ENCODE measurements around the gene SLC35D2.

SLC35D2 gene

DNA sequence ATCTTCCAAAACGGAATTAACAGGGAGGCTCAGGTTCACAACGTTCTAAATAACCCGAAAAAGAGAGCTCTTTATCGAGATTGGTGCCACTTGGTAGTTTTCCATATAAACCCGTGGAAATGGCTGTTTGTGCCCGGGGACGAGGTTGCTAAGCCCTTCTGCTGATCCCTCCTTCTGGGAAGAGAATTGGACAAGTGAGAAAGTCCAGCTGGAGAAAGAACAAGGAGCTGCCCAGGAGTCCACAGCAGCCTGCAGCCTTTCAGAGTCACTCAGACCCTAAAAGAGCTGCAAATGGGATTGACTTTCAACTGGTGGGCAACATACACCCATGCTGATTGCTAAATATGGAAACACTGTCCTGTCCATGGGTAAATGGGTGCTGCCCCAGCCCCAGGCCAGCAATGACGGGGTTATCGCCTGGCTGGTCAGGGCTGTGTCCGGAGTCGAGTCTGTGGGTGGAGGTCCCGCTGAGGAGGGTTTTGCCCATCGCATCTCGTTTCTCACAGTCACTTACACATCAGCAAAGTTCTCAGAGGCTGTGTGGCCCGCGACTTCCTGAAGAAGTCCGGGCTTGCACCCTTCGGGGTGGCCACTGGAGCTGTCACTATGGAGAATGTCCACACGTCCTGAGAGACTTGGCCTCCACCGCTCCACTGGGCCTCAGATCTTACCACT, 40.8 kb downstream of the SLC35D2 start:
- H3K4me3 ChIP-seq (ENCODE audit: low read depth, low read length), result no peak overlapping the region
- TF ChIP-seq, protein P1, sequence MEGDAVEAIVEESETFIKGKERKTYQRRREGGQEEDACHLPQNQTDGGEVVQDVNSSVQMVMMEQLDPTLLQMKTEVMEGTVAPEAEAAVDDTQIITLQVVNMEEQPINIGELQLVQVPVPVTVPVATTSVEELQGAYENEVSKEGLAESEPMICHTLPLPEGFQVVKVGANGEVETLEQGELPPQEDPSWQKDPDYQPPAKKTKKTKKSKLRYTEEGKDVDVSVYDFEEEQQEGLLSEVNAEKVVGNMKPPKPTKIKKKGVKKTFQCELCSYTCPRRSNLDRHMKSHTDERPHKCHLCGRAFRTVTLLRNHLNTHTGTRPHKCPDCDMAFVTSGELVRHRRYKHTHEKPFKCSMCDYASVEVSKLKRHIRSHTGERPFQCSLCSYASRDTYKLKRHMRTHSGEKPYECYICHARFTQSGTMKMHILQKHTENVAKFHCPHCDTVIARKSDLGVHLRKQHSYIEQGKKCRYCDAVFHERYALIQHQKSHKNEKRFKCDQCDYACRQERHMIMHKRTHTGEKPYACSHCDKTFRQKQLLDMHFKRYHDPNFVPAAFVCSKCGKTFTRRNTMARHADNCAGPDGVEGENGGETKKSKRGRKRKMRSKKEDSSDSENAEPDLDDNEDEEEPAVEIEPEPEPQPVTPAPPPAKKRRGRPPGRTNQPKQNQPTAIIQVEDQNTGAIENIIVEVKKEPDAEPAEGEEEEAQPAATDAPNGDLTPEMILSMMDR (IDR thresholded peaks at IDR 0.05; ENCODE audit: low read depth, low read length), result no peak
- TF ChIP-seq POLR2A (IDR thresholded peaks at IDR 0.05; ENCODE audit: extremely low read depth, insufficient read length), result no peak
- no peak for TF ChIP-seq MYC (IDR thresholded peaks at IDR 0.05; ENCODE audit: low read depth, low read length)
- TF ChIP-seq, protein P2, sequence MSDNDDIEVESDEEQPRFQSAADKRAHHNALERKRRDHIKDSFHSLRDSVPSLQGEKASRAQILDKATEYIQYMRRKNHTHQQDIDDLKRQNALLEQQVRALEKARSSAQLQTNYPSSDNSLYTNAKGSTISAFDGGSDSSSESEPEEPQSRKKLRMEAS (IDR thresholded peaks at IDR 0.05; ENCODE audit: low read depth, low read length), result no peak
- no peak for DNase-seq (ENCODE audit: low read depth)

DNA sequence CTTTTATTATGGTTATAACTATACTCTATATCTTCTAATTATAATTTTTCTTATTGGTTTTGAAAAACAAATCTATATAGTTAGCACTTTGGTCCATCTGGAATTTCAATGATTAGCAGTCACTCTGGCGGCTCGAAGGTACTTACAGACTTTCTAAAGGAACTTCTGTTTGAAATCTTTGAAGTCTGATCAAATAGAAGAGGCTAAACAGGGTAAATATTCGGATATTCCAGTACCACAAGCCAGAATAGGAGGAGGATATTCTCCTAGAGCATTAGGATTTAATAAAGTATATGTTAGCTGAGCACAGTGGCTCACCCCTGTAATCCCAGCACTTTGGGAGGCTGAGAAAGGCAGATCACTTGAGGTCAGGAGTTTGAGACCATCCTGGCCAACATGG, 42.8 kb downstream of the SLC35D2 start:
- TF ChIP-seq, protein P2 (IDR thresholded peaks at IDR 0.05; ENCODE audit: low read depth, low read length), result no peak
- TF ChIP-seq, protein P1 (IDR thresholded peaks at IDR 0.05; ENCODE audit: low read depth, low read length), result no peak
- no peak for TF ChIP-seq POLR2A (IDR thresholded peaks at IDR 0.05; ENCODE audit: extremely low read depth, insufficient read length)
- DNase-seq (ENCODE audit: low read depth), result no peak
- no peak overlapping the region for H3K4me3 ChIP-seq (ENCODE audit: low read depth, low read length)

DNA sequence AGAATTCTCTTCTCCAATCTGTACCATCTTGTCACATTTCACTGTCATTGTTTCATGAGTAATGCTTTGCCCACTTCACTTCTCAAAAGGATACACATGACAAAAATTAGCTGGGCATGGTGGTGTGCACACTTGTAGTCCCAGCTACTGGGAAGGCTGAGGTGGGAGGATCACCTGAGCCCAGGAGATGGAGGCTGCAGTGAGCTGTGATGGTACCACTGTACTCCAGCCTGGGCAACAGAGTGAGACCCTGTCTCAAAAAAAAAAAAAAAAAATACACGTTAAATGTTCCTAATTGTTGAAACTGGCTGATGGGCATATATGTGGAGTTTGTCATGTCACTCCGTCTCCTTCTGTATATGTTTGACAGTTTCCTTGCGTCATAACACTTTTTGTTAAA, 45.2 kb downstream of the SLC35D2 start:
- no peak for DNase-seq (ENCODE audit: low read depth)
- TF ChIP-seq MYC (IDR thresholded peaks at IDR 0.05; ENCODE audit: low read depth, low read length), result no peak
- TF ChIP-seq, protein P1 (IDR thresholded peaks at IDR 0.05; ENCODE audit: low read depth, low read length), result no peak
- TF ChIP-seq, protein P2 (IDR thresholded peaks at IDR 0.05; ENCODE audit: low read depth, low read length), result no peak
- no peak for TF ChIP-seq POLR2A (IDR thresholded peaks at IDR 0.05; ENCODE audit: extremely low read depth, insufficient read length)

DNA sequence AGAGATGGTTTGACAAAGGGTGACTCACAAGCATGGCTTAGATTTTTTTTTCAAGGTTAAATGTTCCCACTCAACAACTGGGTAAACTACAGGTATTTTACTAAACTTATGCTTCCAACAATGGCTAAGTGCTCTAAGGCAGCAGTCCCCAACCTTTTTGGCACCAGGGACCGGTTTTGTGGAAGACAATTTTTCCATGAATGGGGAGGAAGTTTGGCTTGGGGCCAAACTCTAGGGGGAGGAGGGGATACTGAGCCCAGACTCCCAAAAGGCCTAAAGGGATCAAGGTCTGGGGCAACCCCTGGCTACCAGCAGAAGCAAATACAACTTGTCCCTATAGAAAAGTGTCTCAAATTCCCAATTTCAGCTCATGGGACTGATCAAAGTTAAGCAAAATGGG, 49.6 kb downstream of the SLC35D2 start:
- DNase-seq (ENCODE audit: low read depth), result no peak
- TF ChIP-seq, protein P2 (IDR thresholded peaks at IDR 0.05; ENCODE audit: low read depth, low read length), result no peak
- TF ChIP-seq POLR2A (IDR thresholded peaks at IDR 0.05; ENCODE audit: extremely low read depth, insufficient read length) (no peak), MYC (IDR thresholded peaks at IDR 0.05; ENCODE audit: low read depth, low read length) (no peak)
- TF ChIP-seq, protein P1 (IDR thresholded peaks at IDR 0.05; ENCODE audit: low read depth, low read length), result no peak
- no peak overlapping the region for H3K4me3 ChIP-seq (ENCODE audit: low read depth, low read length)

More for the DNA sequence above, 45.2 kb downstream of the SLC35D2 start:
- no peak overlapping the region for H3K4me3 ChIP-seq (ENCODE audit: low read depth, low read length)

DNA sequence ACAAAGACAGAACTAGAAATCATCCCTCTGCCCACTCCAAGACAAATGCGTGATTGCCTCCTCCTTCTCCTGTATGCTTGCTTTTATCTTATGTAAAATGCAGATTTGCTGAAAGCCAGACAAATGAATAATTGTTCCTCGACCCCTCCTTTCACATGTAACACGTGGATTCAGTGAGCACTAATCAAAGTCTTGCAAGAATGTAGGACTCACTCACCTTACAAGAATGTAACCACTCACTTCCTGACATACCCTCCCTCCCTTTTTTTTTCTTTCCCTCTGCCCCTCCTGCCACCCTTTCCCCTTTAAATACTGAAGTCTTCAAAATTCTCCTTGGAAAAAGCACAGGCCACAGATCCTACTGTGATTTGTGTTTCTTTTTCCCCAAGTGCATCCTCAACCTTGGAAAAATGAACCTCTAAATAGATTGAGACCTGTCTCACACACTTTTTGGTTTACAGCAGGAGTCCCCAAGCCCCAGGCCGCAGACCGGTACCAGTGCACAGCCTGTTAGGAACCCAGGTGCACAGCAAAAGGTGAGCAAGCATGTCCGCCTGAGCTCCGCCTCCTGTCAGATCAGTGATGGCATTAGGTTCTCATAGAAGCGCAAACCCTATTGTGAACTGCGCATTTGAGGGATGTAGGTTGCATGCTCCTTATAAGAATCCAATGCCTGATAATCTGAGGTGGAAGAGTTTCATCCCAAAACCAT, 52.1 kb downstream of the SLC35D2 start:
- no peak overlapping the region for H3K4me3 ChIP-seq (ENCODE audit: low read depth, low read length)
- TF ChIP-seq, protein P1 (IDR thresholded peaks at IDR 0.05; ENCODE audit: low read depth, low read length), result no peak
- TF ChIP-seq MYC (IDR thresholded peaks at IDR 0.05; ENCODE audit: low read depth, low read length) (no peak), POLR2A (IDR thresholded peaks at IDR 0.05; ENCODE audit: extremely low read depth, insufficient read length) (no peak)
- TF ChIP-seq, protein P2 (IDR thresholded peaks at IDR 0.05; ENCODE audit: low read depth, low read length), result no peak
- no peak for DNase-seq (ENCODE audit: low read depth)
